Right lobe of liver (tissue), 6 donors: ENCODE data around the gene OR7A5. TPM values are rescaled to one million over a fixed set of nuclear protein-coding genes. Genes with fewer than 3 reads are reported as not detected.
A peak's percentile ranks its signal among the peaks of the same experiment; 100 is the strongest.

ENCODE experiments used
- ATAC-seq, 4 donors: fragments of 200-7000 bp; cut with Tn5 transposase; one replicate each; pipeline ENCODE4 v1.9.1; 2020; ENCODE audit warnings: mild to moderate bottlenecking in 4 of 4, moderate library complexity in 4 of 4
- DNase-seq, 3 donors: peaks; one replicate each; pipeline ENCODE4 v3.0.0-alpha.2; 2020
- H3K27ac ChIP-seq, 3 donors: fragments of 200-600 bp; one replicate each; pipeline ENCODE4 v1.8.0; 2022
- H3K27me3 ChIP-seq, 2 donors: fragments of 200-600 bp; one replicate each; pipeline ENCODE4 v1.8.0; 2022
- H3K36me3 ChIP-seq, 4 donors: fragments of 200-600 bp; sonication (generic) in 1 of 4; one replicate each; pipeline versions ENCODE4 v1.5.1 to v1.8.0; 2017 to 2022; ENCODE audit warnings: control low read depth in 1 of 4
- H3K4me1 ChIP-seq, 4 donors: fragments of 200-600 bp; sonication (generic) in 1 of 4; one replicate each; pipeline versions ENCODE4 v1.5.1 to v1.8.0; 2017 to 2022; ENCODE audit warnings: control low read depth in 1 of 4
- H3K4me3 ChIP-seq, 3 donors: fragments of 200-600 bp; one replicate each; pipeline ENCODE4 v1.8.0; 2022
- H3K9me3 ChIP-seq, 4 donors: fragments of 200-600 bp; sonication (generic) in 1 of 4; one replicate each; pipeline versions ENCODE4 v1.5.1 to v1.8.0; 2017 to 2022; ENCODE audit warnings: control low read depth in 1 of 4
- POLR2A ChIP-seq: fragments of 450-650 bp; IDR thresholded peaks from one replicate; pipeline ENCODE4 v1.6.1; 2017; ENCODE audit warnings: antibody characterized with exemption, mild to moderate bottlenecking
- WGBS: methylation state at CpG from one replicate; pipeline ENCODE4 v1.1.6; 2018; ENCODE audit warnings: low coverage, low lambda C conversion rate; ENCODE audit not compliant: insufficient coverage; ENCODE audit errors: missing lambda C conversion rate; 5-methylcytosine and 5-hydroxymethylcytosine counted together
- intact Hi-C, 2 donors: fragments of 100-400 bp; cut with DNase I; formaldehyde crosslinking; loops; one replicate each; pipeline versions ENCODE4 v1.11.2 to v1.14.1; 2022
- long read RNA-seq: library from polyadenylated mRNA; unstranded; transcript quantifications from one replicate; pipeline ENCODE4 v2.0.0, GENCODE V29; 2019
- total RNA-seq, 6 experiments: library from RNA; depleted of rRNA in 2 of 6; stranded (reverse); fragments of >200 nt in 2 of 6; fragmentation: NEBNext Ultra II Directional in 3 of 6; extraction: Animal tissue kit (Norgen Biotek cat#: 25700) in 3 of 6; gene quantifications; one replicate each; pipeline versions ENCODE4 v1.1.0 to v1.2.4, GENCODE V29; 2016 to 2023
- TF ChIP-seq, protein P1 (sequence below), 4 donors: fragments of 200-600 bp in 3 of 4; fragments of 450-650 bp in 1 of 4; IDR thresholded peaks; one replicate each; pipeline versions ENCODE4 v1.5.1 to v1.8.0; 2016 to 2022; ENCODE audit warnings: antibody characterized with exemption in 4 of 4, mild to moderate bottlenecking in 2 of 4
- donor health status: DM: no; HTN: yes; CAD: no.
- donor health status: DM: no; HTN: no; CAD: no.
- donor health status: DM: no; HTN: no; CAD: no.
- donor health status: DM: no; HTN: yes; CAD: no.
- donor health status: DM: no; HTN: yes; CAD: no.

Gene OR7A5
- total RNA-seq, result not detected
- long read RNA-seq, result 0 reads

DNA sequence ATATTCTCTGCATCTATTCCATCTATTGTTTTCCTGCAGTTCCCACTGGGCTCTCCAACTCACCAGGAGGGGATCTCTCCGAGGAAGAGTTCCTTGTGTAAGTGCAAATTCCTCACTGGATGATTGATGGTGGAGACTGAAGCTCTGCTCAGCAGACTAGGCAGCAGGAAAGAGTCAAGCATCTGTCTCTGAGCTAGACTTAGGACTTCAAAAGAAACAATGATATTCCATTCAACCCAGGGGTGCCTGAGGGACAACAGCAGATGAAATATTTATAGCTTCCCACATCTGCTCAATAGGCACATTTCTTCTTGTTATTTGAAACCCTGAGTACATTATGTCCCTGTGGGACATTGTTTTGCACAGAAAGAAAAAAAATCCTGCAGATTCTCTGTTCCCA lies at the start of gene OR7A5, which contains the start of gene OR7C1:
OR7A5 (minus strand) TSS at position 175 of the 400 bp plus-strand sequence. CDS start 6,944 bp downstream, outside the sequence.
OR7C1 (minus strand) TSS at position 175 of the 400 bp plus-strand sequence. CDS start 35,049 bp downstream, outside the sequence.
- Histone ChIP-seq H3K27ac (no peak within 1 kb of the TSS), H3K9me3 (no peaks in the 10 kb centered on the region), H3K36me3 (no peaks in the 10 kb centered on the region), H3K27me3 (no peaks in the 10 kb centered on the region), H3K4me3 (no peak within 1 kb of the TSS), H3K4me1 (no peaks in the 10 kb centered on the region)
- 0% methylated on average over 1 of the region's 1 CpG for WGBS
- intact Hi-C loops, result no loop called here
- ATAC-seq (no peak), DNase-seq (no peak)
- TF ChIP-seq, protein P1, sequence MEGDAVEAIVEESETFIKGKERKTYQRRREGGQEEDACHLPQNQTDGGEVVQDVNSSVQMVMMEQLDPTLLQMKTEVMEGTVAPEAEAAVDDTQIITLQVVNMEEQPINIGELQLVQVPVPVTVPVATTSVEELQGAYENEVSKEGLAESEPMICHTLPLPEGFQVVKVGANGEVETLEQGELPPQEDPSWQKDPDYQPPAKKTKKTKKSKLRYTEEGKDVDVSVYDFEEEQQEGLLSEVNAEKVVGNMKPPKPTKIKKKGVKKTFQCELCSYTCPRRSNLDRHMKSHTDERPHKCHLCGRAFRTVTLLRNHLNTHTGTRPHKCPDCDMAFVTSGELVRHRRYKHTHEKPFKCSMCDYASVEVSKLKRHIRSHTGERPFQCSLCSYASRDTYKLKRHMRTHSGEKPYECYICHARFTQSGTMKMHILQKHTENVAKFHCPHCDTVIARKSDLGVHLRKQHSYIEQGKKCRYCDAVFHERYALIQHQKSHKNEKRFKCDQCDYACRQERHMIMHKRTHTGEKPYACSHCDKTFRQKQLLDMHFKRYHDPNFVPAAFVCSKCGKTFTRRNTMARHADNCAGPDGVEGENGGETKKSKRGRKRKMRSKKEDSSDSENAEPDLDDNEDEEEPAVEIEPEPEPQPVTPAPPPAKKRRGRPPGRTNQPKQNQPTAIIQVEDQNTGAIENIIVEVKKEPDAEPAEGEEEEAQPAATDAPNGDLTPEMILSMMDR (IDR thresholded peaks at IDR 0.05), result no peak
- TF ChIP-seq POLR2A, result no peak

DNA sequence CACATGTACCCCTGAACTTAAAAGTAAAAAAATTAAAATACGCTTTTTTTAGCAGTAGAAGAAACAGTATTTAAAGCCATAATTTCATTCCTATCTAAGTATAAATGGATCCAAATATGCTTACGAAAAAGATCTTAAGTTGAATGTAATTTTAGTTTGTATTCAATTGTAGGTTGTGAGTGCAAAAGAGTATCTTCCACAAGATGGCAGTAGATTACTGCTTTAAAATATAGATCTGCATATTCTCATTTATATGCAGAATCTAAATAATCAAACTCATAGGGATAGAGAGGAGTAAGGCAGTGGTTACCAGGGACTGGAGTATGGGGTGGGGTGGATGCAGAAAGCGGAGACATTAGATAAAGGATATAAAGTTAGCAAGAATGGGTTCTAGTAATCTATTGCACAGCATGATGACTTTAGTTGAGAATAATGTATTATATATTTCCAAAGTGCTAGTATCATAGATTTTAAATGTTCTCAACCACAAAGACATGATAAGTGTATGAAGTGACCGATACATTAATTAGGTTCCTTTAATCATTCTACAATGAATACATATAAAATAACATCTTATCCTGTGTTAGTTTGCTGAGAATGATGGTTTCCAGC lies 36.7 kb upstream of the OR7A5 start:
- no peak overlapping the region for H3K27ac ChIP-seq
- no peak overlapping the region for H3K4me3 ChIP-seq
- ATAC-seq (no peak), DNase-seq (no peak)
- H3K36me3 ChIP-seq, result no peaks in the 10 kb centered on the region
- no peaks in the 10 kb centered on the region for H3K9me3 ChIP-seq
- no peaks in the 10 kb centered on the region for H3K4me1 ChIP-seq
- WGBS, result 62% methylated on average over 4 of the region's 4 CpGs
- no peaks in the 10 kb centered on the region for H3K27me3 ChIP-seq
- TF ChIP-seq, protein P1 (IDR thresholded peaks at IDR 0.05), result peak; percentile 27 to 56 (median 38)
- TF ChIP-seq POLR2A, result no peak
- intact Hi-C loops, result no loop called here

DNA sequence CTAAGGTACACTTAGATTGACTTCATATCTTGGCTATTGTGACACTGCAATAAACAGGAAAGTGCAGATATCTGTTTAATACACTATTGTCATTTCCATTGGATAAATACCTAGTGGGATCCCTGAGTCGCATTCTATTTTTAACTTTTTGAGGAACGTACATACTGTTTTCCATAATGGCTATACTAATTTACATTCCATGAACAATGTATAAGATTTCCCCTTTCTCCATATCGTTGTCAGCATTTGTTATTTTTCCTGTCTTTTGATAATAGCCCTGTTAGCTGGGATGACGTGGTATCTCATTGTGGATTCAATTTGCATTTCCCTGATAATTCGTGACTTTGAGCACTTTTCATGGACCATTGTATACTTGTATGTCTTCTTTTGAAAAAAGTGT lies 33.5 kb upstream of the OR7A5 start:
- DNase-seq (no peak), ATAC-seq (no peak)
- H3K4me3 ChIP-seq, result no peak overlapping the region
- H3K36me3 ChIP-seq, result no peaks in the 10 kb centered on the region
- no peak for TF ChIP-seq POLR2A
- TF ChIP-seq, protein P1 (IDR thresholded peaks at IDR 0.05), result no peak
- intact Hi-C loops, result no loop called here
- H3K9me3 ChIP-seq, result no peaks in the 10 kb centered on the region
- H3K27ac ChIP-seq, result no peak overlapping the region
- no peaks in the 10 kb centered on the region for H3K4me1 ChIP-seq
- no peaks in the 10 kb centered on the region for H3K27me3 ChIP-seq
- 40% methylated on average over 5 of the region's 5 CpGs for WGBS

DNA sequence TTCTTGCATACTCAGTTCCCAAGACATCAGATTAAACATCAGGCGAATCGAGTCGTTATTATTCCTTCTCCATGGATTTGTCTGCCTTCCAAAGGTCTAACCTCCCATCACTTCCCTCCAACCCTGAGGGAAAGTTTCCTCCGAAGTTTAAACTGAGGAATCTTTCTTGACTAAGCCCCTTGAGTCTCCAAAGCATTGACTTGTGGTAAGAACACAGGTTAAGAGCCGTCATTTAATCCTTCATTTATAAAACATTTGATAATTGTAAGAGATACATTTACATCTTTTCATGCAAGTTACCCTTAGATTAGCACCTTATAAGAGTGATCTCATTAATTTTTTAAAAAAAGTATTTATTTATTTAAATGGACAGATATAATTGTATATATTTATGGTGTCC lies 13.8 kb upstream of the OR7A5 start, which contains the start of gene OR7A10:
OR7A10 (minus strand) TSS at position 101 of the 400 bp plus-strand sequence. CDS start 7,045 bp downstream, outside the sequence.
- H3K27ac ChIP-seq, result no peak within 1 kb of the TSS
- intact Hi-C loops, result no loop called here
- 48% methylated on average over 5 of the region's 5 CpGs for WGBS
- no peaks in the 10 kb centered on the region for H3K9me3 ChIP-seq
- TF ChIP-seq, protein P1 (IDR thresholded peaks at IDR 0.05), result no peak
- no peak for TF ChIP-seq POLR2A
- H3K36me3 ChIP-seq, result no peaks in the 10 kb centered on the region
- H3K4me3 ChIP-seq, result no peak within 1 kb of the TSS
- no peaks in the 10 kb centered on the region for H3K4me1 ChIP-seq
- H3K27me3 ChIP-seq, result no peaks in the 10 kb centered on the region
- ATAC-seq (no peak), DNase-seq (no peak)
